OCI-LY7 (cell line): Measurements from ENCODE around the gene RNF8. TPM values are rescaled to one million over a fixed set of nuclear protein-coding genes. Genes with fewer than 3 reads are reported as not detected.

Experiments
- BruUV-seq: library from RNA; stranded (reverse); fragments of 400-500 nt; replicated peaks from 2 replicates; lab custom pipeline; 2021; lab: Mats Ljungman, UMichigan
- CTCF ChIA-PET: fragments of 300-600 bp; sonication (Branson Sonifier 250); formaldehyde crosslinking; loops from one replicate; lab custom pipeline; 2022; ENCODE audit warnings: antibody characterized with exemption; ENCODE audit not compliant: unreplicated experiment; lab: Charles Lee
- POLR2A ChIA-PET: fragments of 300-600 bp; sonication (Branson Sonifier 250); formaldehyde crosslinking; loops from one replicate; lab custom pipeline; 2022; ENCODE audit warnings: antibody characterized with exemption; lab: Charles Lee
- DNase-seq: peaks from one replicate; pipeline ENCODE4 v3.0.0-alpha.2; 2015; ENCODE audit warnings: low spot score
- H2AFZ ChIP-seq: fragments of 200-600 bp; sonication (generic), shearing (Covaris generic); 2 replicates; pipeline ENCODE4 v1.6.1; 2014; ENCODE audit warnings: mild to moderate bottlenecking, antibody characterized with exemption, low read length, moderate library complexity
- H3K27ac ChIP-seq: fragments of 200-600 bp; sonication (generic); 2 replicates; pipeline ENCODE4 v1.5.1; 2014; ENCODE audit warnings: mixed run types, low read depth, mild to moderate bottlenecking, moderate library complexity, low read length, inconsistent platforms; ENCODE audit not compliant: poor library complexity, severe bottlenecking
- H3K36me3 ChIP-seq: fragments of 200-600 bp; sonication (generic); 2 replicates; pipeline ENCODE4 v1.6.1; 2014; ENCODE audit warnings: mild to moderate bottlenecking, antibody characterized with exemption, low read length, moderate library complexity, mixed read lengths; ENCODE audit not compliant: insufficient read depth
- H3K4me1 ChIP-seq: fragments of 200-600 bp; sonication (generic); 2 replicates; pipeline ENCODE4 v1.5.1; 2014; ENCODE audit warnings: mild to moderate bottlenecking, low read length; ENCODE audit not compliant: insufficient read depth, poor library complexity, severe bottlenecking
- H3K4me2 ChIP-seq: fragments of 200-600 bp; sonication (generic); 2 replicates; pipeline ENCODE4 v1.6.1; 2014; ENCODE audit warnings: mild to moderate bottlenecking, low read length
- H3K4me3 ChIP-seq: fragments of 200-600 bp; sonication (generic); 2 replicates; pipeline ENCODE4 v1.5.1; 2014; ENCODE audit warnings: mild to moderate bottlenecking, low read depth, low read length; ENCODE audit not compliant: poor library complexity, severe bottlenecking
- H3K79me2 ChIP-seq: fragments of 200-600 bp; sonication (generic); 2 replicates; pipeline ENCODE4 v1.6.1; 2016; ENCODE audit warnings: low read depth, mild to moderate bottlenecking, low read length, moderate library complexity, mixed read lengths; ENCODE audit not compliant: insufficient read depth
- H3K9me2 ChIP-seq: fragments of 200-600 bp; sonication (generic); 2 replicates; pipeline ENCODE4 v1.6.1; 2016; ENCODE audit warnings: mild to moderate bottlenecking, low read length, mixed read lengths; ENCODE audit not compliant: insufficient read depth
- H3K9me3 ChIP-seq: fragments of 200-600 bp; sonication (generic); 2 replicates; pipeline ENCODE4 v1.6.1; 2014; ENCODE audit warnings: mild to moderate bottlenecking, mixed run types, low read length, mixed read lengths
- H4K20me1 ChIP-seq: fragments of 200-600 bp; sonication (generic); 2 replicates; pipeline ENCODE4 v1.6.1; 2014; ENCODE audit warnings: mild to moderate bottlenecking, antibody characterized with exemption, low read length, moderate library complexity, mixed read lengths; ENCODE audit not compliant: insufficient read depth
- EZH2phosphoT487 ChIP-seq: fragments of 200-600 bp; sonication (generic); IDR thresholded peaks from 2 replicates; pipeline ENCODE4 v1.6.1; 2018; ENCODE audit warnings: low read depth, borderline replicate concordance, mild to moderate bottlenecking, mixed run types, antibody characterized with exemption, low read length, moderate library complexity, mixed read lengths
- intact Hi-C: fragments of 100-400 bp; cut with micrococcal nuclease; formaldehyde crosslinking; loops from one replicate; pipeline ENCODE4 v1.10.0; 2022; ENCODE audit not compliant: unreplicated experiment
- total RNA-seq, 2 experiments: library from RNA; depleted of rRNA in 1 of 2; stranded (reverse); fragments of >200 nt in 1 of 2; shearing (Covaris generic) in 1 of 2; gene quantifications; 2 replicates each; pipeline ENCODE4 v1.2.3, GENCODE V29; 2014 to 2022
- TF ChIP-seq, protein P1 (sequence below): fragments of 200-600 bp; sonication (generic); conservative IDR thresholded peaks from 2 replicates; pipeline ENCODE4 v1.5.1; 2014; ENCODE audit warnings: mild to moderate bottlenecking, antibody characterized with exemption, low read length, moderate library complexity, mixed read lengths

Gene RNF8
- total RNA-seq, 2 experiments from 2014 or later: 19.7 to 21.8 TPM

GRCh38 chr6:37338745-37339255, 15.0 kb upstream of the RNF8 start:
- ChIA-PET POLR2A (no interaction called here), CTCF (interaction anchor here (0.6 kb wide), 1 partner anchor 245 kb away, joined by 3 read pairs; no protein-coding TSS in a partner anchor)
- Histone ChIP-seq H3K9me3 (no peaks in the 10 kb centered on the region), H2AFZ (no peak overlapping the region), H3K36me3 (no peaks in the 10 kb centered on the region), H3K27ac (no peak overlapping the region), H4K20me1 (no peaks in the 10 kb centered on the region), H3K79me2 (no peaks in the 10 kb centered on the region), H3K4me3 (no peak overlapping the region), H3K9me2 (no peaks in the 10 kb centered on the region), H3K4me1 (no peaks in the 10 kb centered on the region), H3K4me2 (no peak overlapping the region)
- DNase-seq: no peak
- no peak for TF ChIP-seq EZH2phosphoT487
- TF ChIP-seq, protein P1, sequence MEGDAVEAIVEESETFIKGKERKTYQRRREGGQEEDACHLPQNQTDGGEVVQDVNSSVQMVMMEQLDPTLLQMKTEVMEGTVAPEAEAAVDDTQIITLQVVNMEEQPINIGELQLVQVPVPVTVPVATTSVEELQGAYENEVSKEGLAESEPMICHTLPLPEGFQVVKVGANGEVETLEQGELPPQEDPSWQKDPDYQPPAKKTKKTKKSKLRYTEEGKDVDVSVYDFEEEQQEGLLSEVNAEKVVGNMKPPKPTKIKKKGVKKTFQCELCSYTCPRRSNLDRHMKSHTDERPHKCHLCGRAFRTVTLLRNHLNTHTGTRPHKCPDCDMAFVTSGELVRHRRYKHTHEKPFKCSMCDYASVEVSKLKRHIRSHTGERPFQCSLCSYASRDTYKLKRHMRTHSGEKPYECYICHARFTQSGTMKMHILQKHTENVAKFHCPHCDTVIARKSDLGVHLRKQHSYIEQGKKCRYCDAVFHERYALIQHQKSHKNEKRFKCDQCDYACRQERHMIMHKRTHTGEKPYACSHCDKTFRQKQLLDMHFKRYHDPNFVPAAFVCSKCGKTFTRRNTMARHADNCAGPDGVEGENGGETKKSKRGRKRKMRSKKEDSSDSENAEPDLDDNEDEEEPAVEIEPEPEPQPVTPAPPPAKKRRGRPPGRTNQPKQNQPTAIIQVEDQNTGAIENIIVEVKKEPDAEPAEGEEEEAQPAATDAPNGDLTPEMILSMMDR: no peak
- intact Hi-C loops: no loop called here
- no TSS peak for BruUV-seq

- Histone ChIP-seq H2AFZ (no peak overlapping the region), H3K27ac (no peak overlapping the region), H3K9me2 (no peaks in the 10 kb centered on the region), H3K4me2 (no peak overlapping the region), H3K4me1 (no peaks in the 10 kb centered on the region), H3K36me3 (no peaks in the 10 kb centered on the region), H3K79me2 (no peaks in the 10 kb centered on the region), H4K20me1 (no peaks in the 10 kb centered on the region), H3K4me3 (no peak overlapping the region), H3K9me3 (no peaks in the 10 kb centered on the region)
- DNase-seq: no peak
- POLR2A ChIA-PET: no interaction called here
- intact Hi-C loops: no loop called here
- no TSS peak for BruUV-seq
- CTCF ChIA-PET: no interaction called here
- TF ChIP-seq, protein P1: no peak
- no peak for TF ChIP-seq EZH2phosphoT487
Measured at GRCh38 chr6:37339741-37340638, 13.8 kb upstream of the RNF8 start.

DNA sequence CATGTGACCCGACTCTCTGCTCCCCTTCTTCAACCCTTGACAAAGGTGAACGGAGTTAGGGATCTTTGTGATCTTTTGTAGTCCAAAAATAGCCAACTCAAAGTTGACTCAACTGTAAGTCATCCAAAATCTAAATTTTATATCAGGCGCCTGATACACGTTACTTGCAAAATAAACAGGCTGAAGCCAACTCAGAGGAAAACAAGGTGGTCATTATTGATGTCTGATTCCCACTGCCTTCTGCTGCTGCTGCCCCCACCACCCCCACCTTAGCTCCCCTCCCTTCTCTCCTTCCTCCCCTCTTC, 13.2 kb upstream of the RNF8 start:
- no peaks in the 10 kb centered on the region for H3K36me3 ChIP-seq
- H3K79me2 ChIP-seq: no peaks in the 10 kb centered on the region
- no peak overlapping the region for H2AFZ ChIP-seq
- no peak overlapping the region for H3K27ac ChIP-seq
- H3K4me2 ChIP-seq: no peak overlapping the region
- H3K9me3 ChIP-seq: no peaks in the 10 kb centered on the region
- intact Hi-C loops: no loop called here
- H3K9me2 ChIP-seq: no peaks in the 10 kb centered on the region
- CTCF ChIA-PET: interaction anchor here (0.6 kb wide), 3 partner anchors 72 to 283 kb away, joined by 3 to 4 read pairs (median 3); no protein-coding TSS in a partner anchor
- no peak for DNase-seq
- TF ChIP-seq, protein P1: no peak
- TF ChIP-seq EZH2phosphoT487: no peak
- no TSS peak for BruUV-seq
- no peaks in the 10 kb centered on the region for H3K4me1 ChIP-seq
- POLR2A ChIA-PET: no interaction called here
- no peaks in the 10 kb centered on the region for H4K20me1 ChIP-seq
- no peak overlapping the region for H3K4me3 ChIP-seq
